Ecto neural progenitor cell (in vitro differentiated cells): ENCODE data around the gene NKX2-8.
"Not testable (repeated sequence)": the region's sequence is repeated elsewhere in the genome, so short reads cannot be mapped to it uniquely, and the experiment has no call there.

Source experiments
- DNase-seq: peaks from one replicate; pipeline ENCODE4 v3.0.0-alpha.2; 2018; ENCODE audit warnings: low spot score

Gene NKX2-8

DNA sequence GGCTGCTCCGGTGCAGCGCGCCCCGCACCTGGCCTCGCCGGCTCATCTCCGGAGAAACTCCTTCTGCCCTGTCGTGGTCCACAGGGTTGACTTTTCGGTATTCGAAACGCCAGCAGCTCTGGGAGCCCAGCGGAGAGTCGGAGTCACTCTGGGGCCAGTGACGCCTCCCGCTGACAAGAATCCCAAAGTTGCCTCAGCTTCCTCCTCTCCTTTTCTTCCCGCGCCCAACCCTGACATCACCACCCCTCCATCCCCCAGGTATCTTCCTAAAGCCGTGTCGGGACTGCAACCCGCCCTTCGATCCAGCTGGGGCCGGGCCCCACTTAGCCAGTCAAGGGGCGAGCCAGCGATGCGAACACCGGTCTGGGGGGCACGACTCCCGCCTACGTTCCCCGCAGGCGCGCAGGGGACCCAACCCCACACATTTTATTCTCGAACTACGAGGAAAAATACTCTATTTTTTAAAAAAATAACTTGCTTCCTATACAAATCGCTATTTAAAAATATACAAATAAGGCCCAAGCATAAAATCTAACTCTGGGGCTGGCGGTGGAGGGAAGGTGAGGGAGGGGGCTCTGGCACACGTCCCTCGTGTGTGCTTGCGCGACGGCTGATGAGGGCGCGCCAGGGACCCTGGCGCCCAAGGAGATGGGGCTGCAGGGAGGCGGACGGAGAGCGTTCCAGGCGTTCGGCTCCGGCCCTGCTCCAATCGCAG, 2.1 kb downstream of the NKX2-8 start:
- no peak for DNase-seq

DNA sequence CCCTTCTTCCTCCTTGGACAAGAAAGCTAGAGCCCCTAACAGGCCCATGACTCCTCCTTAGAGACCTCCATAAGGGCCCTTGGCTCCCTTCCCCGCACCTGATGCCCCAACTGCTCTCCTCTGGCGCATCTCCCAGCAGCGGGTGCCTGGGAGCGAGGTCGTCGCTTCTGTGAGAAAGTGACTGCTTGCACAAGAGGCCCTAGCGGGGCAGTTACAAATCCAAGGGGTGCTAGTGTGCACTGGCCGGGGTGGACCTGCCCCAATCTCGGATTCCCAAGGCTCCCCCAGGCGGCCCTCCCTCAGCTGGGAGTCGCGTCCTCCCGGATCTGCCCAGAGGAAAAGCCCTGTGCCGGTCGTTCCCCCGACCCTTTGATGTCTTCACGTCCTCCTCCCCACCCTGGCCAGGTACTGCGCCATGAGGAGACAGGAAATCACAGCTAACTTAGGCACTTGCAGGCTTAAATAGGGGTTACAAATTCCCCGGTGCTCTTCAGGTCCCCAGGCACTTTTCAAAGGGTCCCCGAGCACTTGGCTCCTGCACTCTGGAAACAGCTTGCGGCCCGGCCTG, 2.8 kb downstream of the NKX2-8 start:
- DNase-seq: peak; percentile 51

DNA sequence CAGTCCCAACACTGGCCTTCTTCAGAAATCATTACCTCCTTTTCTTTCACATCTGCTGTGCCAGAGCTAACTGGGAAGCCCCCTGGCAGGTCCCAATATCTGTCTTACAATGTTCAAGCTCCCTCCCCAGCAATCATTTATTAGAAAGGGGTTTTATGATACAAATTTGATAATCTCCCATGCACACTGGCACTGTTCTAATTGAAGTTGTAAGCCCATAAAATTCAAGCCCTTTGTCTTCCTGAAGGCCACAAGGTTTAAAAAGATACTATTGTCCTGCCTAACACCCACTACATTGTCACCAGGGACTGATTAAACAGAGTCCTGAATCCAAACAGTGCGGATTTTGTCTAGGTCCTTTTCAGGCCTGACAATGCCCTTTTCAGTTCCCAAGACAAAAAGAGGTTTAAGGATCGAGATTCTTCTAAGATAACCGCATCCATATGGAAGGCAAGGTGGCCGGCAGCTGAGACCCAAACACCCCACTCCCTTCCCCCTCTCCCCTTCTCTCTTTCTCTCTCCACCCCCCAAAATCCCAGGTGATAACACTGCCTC, 3.3 kb downstream of the NKX2-8 start:
- no peak for DNase-seq

DNA sequence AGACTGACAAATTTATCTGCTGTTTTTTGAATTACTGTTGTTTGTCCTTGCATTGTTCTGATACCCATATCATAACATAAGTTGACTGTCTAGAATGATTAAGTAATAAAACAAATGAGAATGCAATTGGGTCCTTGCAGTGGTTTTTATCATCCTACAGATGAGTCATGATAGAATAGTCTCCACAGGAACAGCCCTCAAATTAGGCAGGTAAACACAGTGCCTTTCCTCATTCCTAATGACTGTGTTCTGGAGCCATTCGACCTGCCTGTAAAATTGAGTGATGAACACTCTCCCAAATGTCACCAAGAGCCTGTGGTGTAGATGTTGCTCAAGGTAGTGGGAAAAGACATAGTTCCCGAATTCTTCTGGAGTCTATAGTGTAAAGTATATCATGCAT, 12.3 kb downstream of the NKX2-8 start:
- no peak for DNase-seq

DNA sequence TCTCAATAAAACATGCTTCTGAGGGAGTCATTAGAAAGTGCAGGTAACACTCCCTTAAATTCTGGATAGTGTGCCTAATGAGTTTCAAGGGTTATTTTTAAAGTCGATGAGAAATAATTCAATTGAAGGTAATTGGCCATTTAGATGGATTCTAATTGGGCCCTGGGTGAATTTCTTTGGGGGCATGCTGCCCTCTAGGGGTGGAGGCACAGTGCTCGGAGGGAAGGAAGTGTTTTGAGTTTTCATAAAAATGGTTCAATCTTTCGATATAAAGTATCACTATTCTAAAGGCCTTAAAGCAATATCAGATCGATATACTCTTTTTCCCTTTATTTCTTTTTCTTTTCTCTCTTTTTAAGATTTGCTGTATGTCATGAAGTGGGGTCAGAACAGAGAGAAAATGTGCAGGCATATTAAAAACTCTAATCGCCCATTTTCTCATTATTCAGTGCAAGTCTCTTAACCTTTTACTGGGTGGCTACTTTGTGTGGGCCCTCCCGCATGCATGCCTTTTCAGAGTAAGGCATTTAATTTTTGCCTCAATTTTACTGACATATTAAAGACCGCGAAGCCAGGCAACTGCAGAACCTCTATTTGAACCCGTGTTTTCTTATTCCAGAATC, 25.5 kb downstream of the NKX2-8 start:
- DNase-seq: no peak

DNA sequence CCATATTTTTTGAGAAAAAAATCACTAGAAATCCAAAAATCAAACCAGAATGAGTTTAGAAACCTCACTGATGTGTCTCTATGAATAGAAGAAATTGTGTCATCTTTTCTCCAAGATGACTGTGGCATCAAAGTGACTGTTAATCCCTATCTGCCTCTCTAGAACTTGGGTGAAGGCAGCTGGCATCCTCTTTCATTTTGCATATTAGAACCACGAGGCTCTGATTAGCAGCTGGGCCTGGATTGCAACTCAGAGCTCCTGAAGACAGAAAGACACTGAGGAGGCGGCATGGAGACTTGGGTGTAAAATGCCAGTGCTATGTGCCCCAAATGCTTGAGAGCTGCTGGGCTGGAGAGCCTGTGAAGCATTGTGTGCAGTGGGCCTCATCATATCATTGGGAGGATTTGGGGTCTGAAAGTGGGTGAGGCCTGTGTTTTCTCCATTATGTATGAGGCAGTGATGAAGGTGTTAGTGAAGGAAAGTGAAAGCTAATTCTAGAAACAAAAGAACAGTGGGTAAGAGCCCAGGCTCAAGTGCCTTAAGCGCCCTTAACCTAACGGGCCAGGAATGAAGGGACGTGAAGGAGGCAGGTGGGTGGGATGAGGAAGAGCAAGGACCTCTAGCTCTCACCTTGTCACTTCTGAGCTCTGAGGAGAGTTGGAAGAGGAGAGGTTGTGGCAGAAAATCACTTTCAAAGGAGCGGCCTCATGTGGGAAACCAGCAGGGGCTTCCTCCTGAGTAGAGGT, 26.2 kb downstream of the NKX2-8 start:
- no peak for DNase-seq

DNA sequence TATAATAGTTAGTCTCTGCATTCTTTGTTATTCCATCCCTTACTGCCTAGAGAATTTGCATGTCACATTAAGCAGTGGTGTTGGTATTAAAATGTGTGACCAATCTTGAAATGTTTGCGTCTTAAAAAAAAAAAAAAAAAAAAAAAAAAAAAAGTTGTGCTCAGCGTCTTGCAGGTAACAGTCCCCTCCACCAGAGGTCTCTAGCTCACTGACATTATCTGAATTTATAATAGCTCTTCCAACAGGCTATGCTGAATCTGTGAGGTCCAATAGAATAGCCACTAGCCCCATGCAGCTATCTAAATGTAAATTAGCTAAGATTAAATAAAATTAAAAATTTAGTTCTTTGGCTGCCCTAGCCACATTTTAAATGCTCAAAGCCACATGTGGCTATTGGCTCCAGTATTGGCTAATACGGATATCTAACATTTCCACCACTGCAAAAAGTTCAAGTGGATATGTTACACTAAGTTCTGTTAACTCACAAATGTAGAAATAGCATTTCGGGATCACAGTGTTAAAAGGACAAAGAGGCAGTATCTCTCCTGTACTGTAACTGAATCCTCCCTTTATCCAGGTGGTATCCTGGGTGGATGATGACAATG, 28.7 kb downstream of the NKX2-8 start:
- no peak for DNase-seq

DNA sequence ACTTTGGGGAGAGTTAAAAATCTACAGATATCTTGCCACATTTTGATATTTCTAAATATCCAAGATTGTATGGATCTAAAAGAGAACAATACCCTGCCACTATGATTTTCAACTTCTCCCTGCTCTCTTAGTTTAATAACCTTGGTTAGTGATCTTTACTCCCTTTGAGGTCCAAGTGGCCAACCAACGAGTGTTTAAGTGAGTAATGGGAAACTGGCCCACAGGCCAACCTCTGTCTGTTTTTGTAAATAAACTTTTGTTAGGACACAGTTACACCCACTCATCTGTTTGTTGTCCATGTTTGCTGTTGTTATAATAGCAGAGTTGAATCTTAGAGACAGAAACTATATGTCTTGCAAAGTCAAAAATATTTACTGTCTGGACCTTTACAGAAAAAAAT, 31.5 kb downstream of the NKX2-8 start:
- DNase-seq: no peak

DNA sequence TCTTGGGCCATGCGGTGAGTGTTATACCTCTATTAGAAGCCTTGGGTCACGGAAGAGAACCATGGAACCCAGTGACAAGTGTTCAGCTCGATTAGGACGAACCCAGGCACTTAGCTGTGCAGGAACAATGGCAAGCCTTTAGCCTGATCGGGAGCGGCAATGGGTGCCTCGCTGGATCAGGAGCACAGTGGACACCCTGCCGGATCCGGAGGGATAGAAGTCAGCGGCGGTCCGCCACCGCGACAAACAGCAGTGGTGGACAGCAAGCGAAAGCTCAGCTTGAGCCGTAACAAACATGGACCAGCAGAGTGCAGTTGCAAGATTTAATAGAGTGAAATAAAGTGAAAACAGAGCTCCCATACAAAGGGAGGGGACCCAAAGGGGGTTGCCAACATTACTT, 38.1 kb downstream of the NKX2-8 start:
- DNase-seq: not testable (repeated sequence)

DNA sequence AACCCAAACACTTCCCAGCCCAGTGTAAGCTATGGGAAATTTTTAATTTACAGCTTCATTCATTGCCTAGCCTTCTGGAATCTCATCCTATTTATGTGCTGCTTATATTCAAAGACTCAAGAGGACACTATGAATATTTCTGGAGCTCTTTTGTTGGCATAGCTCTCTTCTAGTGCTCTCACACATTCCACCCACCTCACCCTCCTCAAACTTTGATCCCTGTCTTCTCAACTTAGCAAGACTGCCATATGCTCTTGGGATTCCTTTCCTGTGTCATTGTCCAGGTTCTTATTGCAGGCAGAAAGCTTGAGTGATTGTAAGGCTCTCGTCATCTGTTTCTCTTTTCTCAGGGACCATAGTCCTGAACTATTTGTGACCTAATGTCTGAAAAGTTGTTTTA, 44.4 kb downstream of the NKX2-8 start:
- no peak for DNase-seq
